ENCODE results near the gene FBXL4.

- TF ChIP-seq, protein P1, sequence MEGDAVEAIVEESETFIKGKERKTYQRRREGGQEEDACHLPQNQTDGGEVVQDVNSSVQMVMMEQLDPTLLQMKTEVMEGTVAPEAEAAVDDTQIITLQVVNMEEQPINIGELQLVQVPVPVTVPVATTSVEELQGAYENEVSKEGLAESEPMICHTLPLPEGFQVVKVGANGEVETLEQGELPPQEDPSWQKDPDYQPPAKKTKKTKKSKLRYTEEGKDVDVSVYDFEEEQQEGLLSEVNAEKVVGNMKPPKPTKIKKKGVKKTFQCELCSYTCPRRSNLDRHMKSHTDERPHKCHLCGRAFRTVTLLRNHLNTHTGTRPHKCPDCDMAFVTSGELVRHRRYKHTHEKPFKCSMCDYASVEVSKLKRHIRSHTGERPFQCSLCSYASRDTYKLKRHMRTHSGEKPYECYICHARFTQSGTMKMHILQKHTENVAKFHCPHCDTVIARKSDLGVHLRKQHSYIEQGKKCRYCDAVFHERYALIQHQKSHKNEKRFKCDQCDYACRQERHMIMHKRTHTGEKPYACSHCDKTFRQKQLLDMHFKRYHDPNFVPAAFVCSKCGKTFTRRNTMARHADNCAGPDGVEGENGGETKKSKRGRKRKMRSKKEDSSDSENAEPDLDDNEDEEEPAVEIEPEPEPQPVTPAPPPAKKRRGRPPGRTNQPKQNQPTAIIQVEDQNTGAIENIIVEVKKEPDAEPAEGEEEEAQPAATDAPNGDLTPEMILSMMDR (IDR thresholded peaks at IDR 0.05 in 4 of 5, conservative IDR thresholded peaks at IDR 0.05 in 1 of 5) = no peak
- TF ChIP-seq POLR2A (IDR thresholded peaks at IDR 0.05) = no peak
Observed at GRCh38 chr6:98900706-98901105, 47.0 kb downstream of the FBXL4 start.

All from gastrocnemius medialis (tissue), 4 donors.